Cardiac muscle cell (in vitro differentiated cells and primary cell): ENCODE measurements around the gene ASIC4. TPM values are rescaled to one million over a fixed set of nuclear protein-coding genes. Genes with fewer than 3 reads are reported as not detected.

Experiments
- DNase-seq, 2 donors: peaks; one replicate each; pipeline versions ENCODE4 v3.0.0 to v3.0.0-alpha.2; 2010 to 2017; ENCODE audit warnings: low read depth in 1 of 2, low spot score in 1 of 2
- H3K27ac ChIP-seq: fragments of 200-600 bp; sonication (generic); 2 replicates; pipeline ENCODE4 v1.5.1; 2016
- H3K27me3 ChIP-seq: fragments of 200-600 bp; sonication (generic); 2 replicates; pipeline ENCODE4 v1.6.0; 2016; ENCODE audit warnings: control low read depth
- H3K36me3 ChIP-seq: fragments of 200-600 bp; sonication (generic); 2 replicates; pipeline ENCODE4 v1.5.1; 2016; ENCODE audit warnings: control low read depth
- H3K4me1 ChIP-seq: fragments of 200-600 bp; sonication (generic); 2 replicates; pipeline ENCODE4 v1.8.1; 2017; ENCODE audit warnings: low read depth, mild to moderate bottlenecking, mixed run types
- H3K4me3 ChIP-seq: fragments of 200-600 bp; sonication (generic); 2 replicates; pipeline ENCODE4 v1.5.1; 2016; ENCODE audit warnings: mild to moderate bottlenecking
- H3K9me3 ChIP-seq: fragments of 200-600 bp; sonication (generic); 2 replicates; pipeline ENCODE4 v1.5.1; 2017; ENCODE audit warnings: low read depth, mild to moderate bottlenecking, control low read depth
- CTCF ChIP-seq: IDR thresholded peaks from 2 replicates; pipeline ENCODE4 v1.5.1; 2012; ENCODE audit warnings: low read depth, mild to moderate bottlenecking, low read length
- polyA plus RNA-seq: library from polyadenylated mRNA; unstranded; fragments of >200 nt; fragmentation: Nextera tagmentation; extraction: Ambion mirVana; gene quantifications from 2 replicates; pipeline ENCODE4 v1.2.1, GENCODE V29; 2016
- total RNA-seq: library from RNA; depleted of rRNA; stranded (reverse); fragments of >200 nt; gene quantifications from 2 replicates; pipeline ENCODE4 v1.2.3, GENCODE V29; 2016

Gene ASIC4
- total and polyA plus RNA-seq, 2 experiments from 2014 or later, result 3.3 to 9.5 TPM

- H3K27ac ChIP-seq, result no peak overlapping the region
- no peaks in the 10 kb centered on the region for H3K9me3 ChIP-seq
- H3K36me3 ChIP-seq, result peaks cover 6% of the 10 kb centered on the region
- H3K27me3 ChIP-seq, result peaks cover 8% of the 10 kb centered on the region
- no peak for DNase-seq
- H3K4me3 ChIP-seq, result no peak overlapping the region
- peaks cover 29% of the 10 kb centered on the region for H3K4me1 ChIP-seq
- TF ChIP-seq CTCF, result no peak
Measured at GRCh38 chr2:219496247-219496824, 17.9 kb upstream of the ASIC4 start.

GRCh38 chr2:219496825-219497494, 17.3 kb upstream of the ASIC4 start:
- Histone ChIP-seq H3K4me3 (peak overlapping the region; percentile 36), H3K36me3 (peaks cover 6% of the 10 kb centered on the region), H3K4me1 (peaks cover 29% of the 10 kb centered on the region), H3K27me3 (peaks cover 8% of the 10 kb centered on the region), H3K9me3 (no peaks in the 10 kb centered on the region), H3K27ac (no peak overlapping the region)
- no peak for TF ChIP-seq CTCF
- peak in 1 of 2 donors; percentile 21 for DNase-seq

GRCh38 chr2:219497495-219498279, 16.6 kb upstream of the ASIC4 start:
- H3K36me3 ChIP-seq, result peaks cover 5% of the 10 kb centered on the region
- no peak for TF ChIP-seq CTCF
- peak overlapping the region; percentile 36 for H3K4me3 ChIP-seq
- H3K27ac ChIP-seq, result peak overlapping the region; percentile 85
- peak; percentile 89 to 91 for DNase-seq
- no peaks in the 10 kb centered on the region for H3K9me3 ChIP-seq
- peaks cover 29% of the 10 kb centered on the region for H3K4me1 ChIP-seq
- H3K27me3 ChIP-seq, result peaks cover 8% of the 10 kb centered on the region

GRCh38 chr2:219498280-219499057, 15.8 kb upstream of the ASIC4 start, which contains the start of gene GMPPA:
GMPPA (plus strand) TSS chr2:219498891; CDS start chr2:219499976, 1,085 bp downstream.
- peaks cover 8% of the 10 kb centered on the region for H3K27me3 ChIP-seq
- peaks cover 29% of the 10 kb centered on the region for H3K4me1 ChIP-seq
- DNase-seq, result peak; percentile 98 to 99
- H3K9me3 ChIP-seq, result no peaks in the 10 kb centered on the region
- H3K27ac ChIP-seq, result peak within 1 kb of the TSS; percentile 85
- H3K36me3 ChIP-seq, result no peaks in the 10 kb centered on the region
- no peak for TF ChIP-seq CTCF
- H3K4me3 ChIP-seq, result peak within 1 kb of the TSS; percentile 39

- Histone ChIP-seq H3K27ac (peak overlapping the region; percentile 60), H3K4me3 (peak overlapping the region; percentile 39), H3K4me1 (peaks cover 29% of the 10 kb centered on the region), H3K36me3 (no peaks in the 10 kb centered on the region), H3K9me3 (no peaks in the 10 kb centered on the region), H3K27me3 (peaks cover 8% of the 10 kb centered on the region)
- TF ChIP-seq CTCF, result no peak
- no peak for DNase-seq
Measured at GRCh38 chr2:219499058-219499307, 15.3 kb upstream of the ASIC4 start.
